Effector memory CD8-positive, alpha-beta T cell (primary cell): ENCODE data around the gene MACROD1.
"Not testable (repeated sequence)": the region's sequence is repeated elsewhere in the genome, so short reads cannot be mapped to it uniquely, and the experiment has no call there.

Experiments
- ATAC-seq: fragments of 150-1000 bp; cut with Tn5 transposase; replicated peaks from 2 replicates; pipeline ENCODE4 v1.10.0; 2021; ENCODE audit warnings: mild to moderate bottlenecking, moderate library complexity
- DNase-seq, 3 experiments: peaks; one replicate each; pipeline ENCODE4 v3.0.0; 2021
- H3K27ac Mint-ChIP-seq, 2 donors: one replicate each; pipeline ENCODE4 v1.8.0; 2022; ENCODE audit warnings: mild to moderate bottlenecking in 2 of 2, mixed read lengths in 2 of 2, moderate library complexity in 2 of 2
- H3K27me3 Mint-ChIP-seq, 2 donors: one replicate each; pipeline ENCODE4 v1.8.0; 2022; ENCODE audit warnings: mixed read lengths in 2 of 2
- H3K36me3 Mint-ChIP-seq: one replicate; pipeline ENCODE4 v1.8.0; 2022; ENCODE audit warnings: mild to moderate bottlenecking, moderate library complexity, mixed read lengths; ENCODE audit not compliant: insufficient read depth
- H3K4me1 Mint-ChIP-seq, 2 donors: one replicate each; pipeline ENCODE4 v1.8.0; 2022; ENCODE audit warnings: low read depth in 2 of 2, mixed read lengths in 2 of 2
- H3K4me3 Mint-ChIP-seq, 2 donors: one replicate each; pipeline ENCODE4 v1.8.0; 2022; ENCODE audit warnings: mild to moderate bottlenecking in 2 of 2, mixed read lengths in 2 of 2, moderate library complexity in 2 of 2
- H3K9me3 Mint-ChIP-seq, 2 donors: one replicate each; pipeline ENCODE4 v1.8.0; 2022; ENCODE audit warnings: mixed read lengths in 2 of 2

The MACROD1 gene

DNA sequence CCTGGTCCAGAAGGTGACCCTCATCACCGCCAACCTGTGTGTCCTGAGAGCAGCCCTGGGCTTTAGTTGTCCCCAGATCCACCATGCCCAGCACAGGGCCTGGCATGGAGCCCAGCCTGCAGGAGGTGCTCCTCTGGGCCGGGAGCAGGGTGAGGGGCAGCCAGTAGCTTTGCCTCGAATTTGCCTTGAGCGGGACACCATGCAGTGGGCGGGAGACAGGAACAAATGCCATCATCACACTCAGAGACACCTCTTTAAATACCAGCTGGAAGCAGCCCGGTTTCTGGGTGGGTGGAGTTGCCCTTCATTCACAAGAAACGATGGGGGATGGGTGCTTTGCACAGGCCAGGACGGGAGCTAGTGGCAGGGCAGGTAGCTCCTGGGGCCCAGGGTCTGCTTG, 110.8 kb downstream of the MACROD1 start:
- H3K27ac Mint-ChIP-seq, result no peak overlapping the region
- ATAC-seq, result no peak
- no peaks in the 10 kb centered on the region for H3K27me3 Mint-ChIP-seq
- no peaks in the 10 kb centered on the region for H3K36me3 Mint-ChIP-seq
- H3K4me1 Mint-ChIP-seq, result peaks cover 0 to 2% of the 10 kb centered on the region in 2 donors
- H3K9me3 Mint-ChIP-seq, result no peaks in the 10 kb centered on the region
- H3K4me3 Mint-ChIP-seq, result no peak overlapping the region
- DNase-seq, result no peak

DNA sequence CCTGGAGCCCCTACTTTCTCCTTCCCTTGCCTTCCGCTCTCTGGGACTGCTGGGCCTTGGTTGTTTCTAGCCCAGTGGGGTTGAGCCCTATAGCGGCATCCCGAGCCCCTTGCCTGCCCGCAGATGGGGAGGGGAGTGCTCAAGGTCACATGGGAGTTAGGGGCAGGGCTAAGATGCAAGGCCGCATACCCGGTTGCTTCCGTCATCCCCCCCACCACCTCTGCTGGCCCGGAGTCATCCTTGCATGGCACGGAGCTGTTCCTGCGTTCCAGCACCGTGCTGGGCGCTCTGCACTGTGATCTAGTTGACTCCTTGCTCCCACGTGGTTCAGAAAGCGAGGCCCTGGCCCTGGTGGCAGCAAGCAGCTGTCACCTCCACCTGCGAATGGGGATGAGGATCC, 112.2 kb downstream of the MACROD1 start:
- DNase-seq, result no peak
- Mint-ChIP-seq H3K4me1 (peaks cover 0 to 2% of the 10 kb centered on the region in 2 donors), H3K36me3 (no peaks in the 10 kb centered on the region), H3K27me3 (no peaks in the 10 kb centered on the region), H3K9me3 (no peaks in the 10 kb centered on the region), H3K4me3 (no peak overlapping the region), H3K27ac (no peak overlapping the region)
- ATAC-seq, result no peak

DNA sequence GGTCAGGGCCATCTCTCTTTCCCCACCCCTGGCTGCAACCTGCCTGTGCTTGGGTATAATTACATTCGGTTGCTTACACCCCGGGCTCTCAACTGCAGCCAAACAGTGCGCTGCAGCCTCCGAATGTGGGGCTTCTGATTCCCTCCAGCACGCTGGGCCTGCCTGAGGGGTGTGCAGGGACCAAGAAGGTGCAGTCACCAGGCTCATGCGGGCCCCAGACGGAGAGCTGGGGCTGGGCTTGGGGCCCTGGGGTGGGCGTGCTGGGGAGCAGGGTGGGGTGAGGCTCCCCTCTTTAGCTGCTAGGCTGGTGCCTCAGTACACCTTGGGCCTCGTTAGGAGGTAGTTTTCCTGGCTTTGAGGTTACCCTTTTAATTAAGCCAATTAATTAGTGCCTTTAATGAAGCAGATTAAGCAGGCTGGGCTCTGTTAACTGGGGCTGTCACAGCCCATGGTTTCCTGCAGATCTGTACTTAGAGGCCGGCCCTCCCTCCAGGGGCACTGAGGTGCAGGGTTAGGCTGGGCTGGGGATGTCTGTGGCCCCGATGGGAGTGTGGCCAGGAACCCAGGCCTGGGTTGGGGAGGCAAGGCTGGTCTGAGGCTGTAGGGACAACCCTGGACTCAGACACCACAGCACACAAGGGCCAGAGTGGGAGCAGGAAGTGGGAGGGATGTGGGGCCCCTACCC, 112.8 kb downstream of the MACROD1 start:
- Mint-ChIP-seq H3K4me3 (no peak overlapping the region), H3K4me1 (peaks cover 0 to 2% of the 10 kb centered on the region in 2 donors), H3K9me3 (no peaks in the 10 kb centered on the region), H3K36me3 (no peaks in the 10 kb centered on the region), H3K27me3 (no peaks in the 10 kb centered on the region), H3K27ac (no peak overlapping the region)
- ATAC-seq, result no peak
- no peak for DNase-seq

- ATAC-seq, result no peak
- H3K9me3 Mint-ChIP-seq, result no peaks in the 10 kb centered on the region
Measured at GRCh38 chr11:64052436-64052835, 113.5 kb downstream of the MACROD1 start.

DNA sequence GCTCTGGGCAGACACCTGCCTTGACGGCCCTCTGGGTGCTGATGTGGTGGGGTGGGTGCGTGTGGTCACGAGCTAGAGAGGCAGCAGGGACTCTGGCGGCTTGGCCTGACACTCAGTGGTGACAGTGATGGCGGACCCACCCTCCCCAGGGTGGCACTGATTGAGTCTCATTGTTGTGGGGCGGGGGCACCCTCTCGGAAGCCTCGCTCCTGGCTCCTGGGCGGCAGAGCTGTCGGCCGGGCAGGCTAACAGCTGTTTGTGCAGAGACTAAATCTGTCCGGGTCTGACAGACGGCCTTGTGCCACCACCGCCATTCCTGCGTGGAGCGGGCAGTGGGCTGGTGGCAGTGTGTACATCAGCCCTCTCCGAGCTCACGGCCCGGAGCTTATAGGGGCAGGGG, 114.6 kb downstream of the MACROD1 start:
- Mint-ChIP-seq H3K4me1 (peaks cover 0 to 2% of the 10 kb centered on the region in 2 donors), H3K27me3 (no peaks in the 10 kb centered on the region), H3K36me3 (no peaks in the 10 kb centered on the region), H3K4me3 (no peak overlapping the region), H3K9me3 (no peaks in the 10 kb centered on the region), H3K27ac (no peak overlapping the region)
- DNase-seq (no peak), ATAC-seq (no peak)

More at GRCh38 chr11:64052436-64052835, 113.5 kb downstream of the MACROD1 start:
- no peak for DNase-seq
- no peaks in the 10 kb centered on the region for H3K36me3 Mint-ChIP-seq
- H3K4me1 Mint-ChIP-seq, result peaks cover 0 to 2% of the 10 kb centered on the region in 2 donors
- H3K27ac Mint-ChIP-seq, result no peak overlapping the region
- no peaks in the 10 kb centered on the region for H3K27me3 Mint-ChIP-seq
- H3K4me3 Mint-ChIP-seq, result no peak overlapping the region

DNA sequence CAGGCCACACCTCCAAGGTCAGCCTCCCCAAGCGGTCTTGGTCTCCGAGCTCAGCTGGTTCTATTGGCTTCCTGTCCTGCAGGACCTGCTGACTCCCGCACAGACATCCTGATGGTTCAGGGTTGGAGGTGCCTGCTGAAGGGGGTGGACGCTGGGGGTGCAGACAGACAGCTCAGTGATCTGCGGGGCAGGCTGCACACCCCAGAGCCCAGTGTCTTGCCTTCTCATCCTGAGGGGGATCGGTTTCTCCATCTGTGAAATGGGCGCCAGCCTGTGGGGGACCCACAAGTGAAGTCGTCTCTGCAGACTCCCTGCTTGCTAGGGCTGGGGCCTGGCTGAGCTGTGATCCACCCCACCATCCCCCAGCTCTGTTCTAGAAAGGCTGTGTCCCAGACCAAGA, 116.4 kb downstream of the MACROD1 start:
- DNase-seq, result no peak
- no peaks in the 10 kb centered on the region for H3K4me1 Mint-ChIP-seq
- H3K27me3 Mint-ChIP-seq, result no peaks in the 10 kb centered on the region
- no peaks in the 10 kb centered on the region for H3K36me3 Mint-ChIP-seq
- ATAC-seq, result no peak
- H3K27ac Mint-ChIP-seq, result no peak overlapping the region
- H3K9me3 Mint-ChIP-seq, result no peaks in the 10 kb centered on the region
- no peak overlapping the region for H3K4me3 Mint-ChIP-seq

GRCh38 chr11:64048042-64048854, 117.7 kb downstream of the MACROD1 start:
- ATAC-seq (no peak), DNase-seq (no peak)
- Mint-ChIP-seq H3K27ac (no peak overlapping the region), H3K4me1 (no peaks in the 10 kb centered on the region), H3K36me3 (no peaks in the 10 kb centered on the region), H3K4me3 (no peak overlapping the region), H3K9me3 (no peaks in the 10 kb centered on the region), H3K27me3 (no peaks in the 10 kb centered on the region)

DNA sequence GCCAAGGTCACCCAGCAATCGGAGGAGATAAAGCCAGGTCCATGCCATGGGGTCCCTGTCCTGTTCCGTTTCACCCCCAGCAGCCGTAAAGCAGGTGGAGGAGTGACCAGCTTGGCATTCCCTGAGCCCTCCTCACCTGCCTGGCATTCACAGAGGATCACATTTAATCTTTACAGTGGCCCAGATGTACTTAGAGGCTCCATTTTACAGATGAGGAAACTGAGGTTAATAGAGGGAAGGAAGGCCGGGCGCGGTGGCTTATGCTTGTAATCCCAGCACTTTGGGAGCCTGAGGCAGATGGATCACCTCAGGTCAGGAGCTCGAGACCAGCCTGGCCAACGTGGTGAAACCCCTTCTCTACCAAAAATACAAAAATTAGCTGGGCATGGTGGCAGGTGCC, 118.5 kb downstream of the MACROD1 start:
- H3K36me3 Mint-ChIP-seq, H3K4me3 Mint-ChIP-seq, H3K27me3 Mint-ChIP-seq, ATAC-seq, H3K9me3 Mint-ChIP-seq, H3K4me1 Mint-ChIP-seq, DNase-seq, H3K27ac Mint-ChIP-seq: not testable (repeated sequence)

DNA sequence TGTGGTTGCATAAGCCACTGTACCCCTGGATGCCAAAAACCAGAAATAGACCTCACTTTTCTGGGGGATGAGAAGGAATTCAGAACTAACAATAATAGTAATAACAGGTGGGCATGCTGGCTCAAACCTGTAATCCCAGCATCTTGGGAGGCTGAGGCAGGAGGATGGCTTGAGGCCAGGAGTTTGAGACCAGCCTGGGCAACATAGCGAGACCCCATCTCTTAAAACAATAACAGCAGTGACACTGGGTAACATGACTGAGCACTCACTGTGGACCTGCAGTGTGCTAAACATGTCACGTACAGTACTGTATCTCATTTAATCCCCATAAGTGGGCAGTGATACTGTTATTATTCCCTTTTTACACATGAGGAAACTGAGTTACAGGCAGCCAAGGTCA, 120.2 kb downstream of the MACROD1 start:
- Mint-ChIP-seq H3K27me3 (peaks cover under 1 to 2% of the 10 kb centered on the region in 2 donors), H3K4me1 (no peaks in the 10 kb centered on the region), H3K27ac (no peak overlapping the region), H3K36me3 (no peaks in the 10 kb centered on the region), H3K4me3 (no peak overlapping the region), H3K9me3 (no peaks in the 10 kb centered on the region)
- no peak for ATAC-seq
- no peak for DNase-seq

DNA sequence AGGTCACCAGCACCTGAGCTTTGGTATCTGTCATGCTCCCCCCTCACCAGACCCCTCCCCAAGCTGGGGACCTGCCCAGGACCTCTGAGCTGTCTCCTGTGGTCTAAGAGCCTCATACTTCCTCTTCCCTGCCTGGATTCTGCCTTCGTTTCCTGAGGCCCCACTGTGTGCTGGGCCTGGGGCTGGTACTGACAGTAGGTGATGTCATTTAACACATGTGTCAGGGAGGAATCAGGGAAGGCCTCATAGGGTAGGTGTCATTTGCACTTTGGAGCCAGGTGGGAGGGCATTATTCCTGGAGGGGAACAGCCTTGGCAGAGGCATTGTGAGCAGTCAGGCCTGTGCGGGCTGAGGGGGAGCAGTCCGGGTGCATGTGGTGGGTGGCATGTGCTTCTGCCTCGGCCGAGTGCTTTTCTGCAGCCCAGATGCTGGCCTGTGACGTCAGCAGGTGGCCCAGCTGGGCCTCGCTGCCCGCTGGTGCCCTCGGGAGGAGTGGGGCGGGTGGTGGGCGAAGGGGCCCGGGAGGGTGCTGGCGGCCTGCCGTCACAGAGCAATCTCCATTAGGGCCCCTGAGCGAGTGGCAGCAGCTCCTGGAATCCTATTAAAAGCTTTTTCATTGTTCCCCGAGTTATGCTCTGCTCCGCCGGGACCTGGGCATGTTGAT, 121.1 kb downstream of the MACROD1 start:
- H3K4me1 Mint-ChIP-seq, result no peaks in the 10 kb centered on the region
- H3K4me3 Mint-ChIP-seq, result no peak overlapping the region
- H3K27ac Mint-ChIP-seq, result no peak overlapping the region
- H3K36me3 Mint-ChIP-seq, result no peaks in the 10 kb centered on the region
- H3K9me3 Mint-ChIP-seq, result no peaks in the 10 kb centered on the region
- H3K27me3 Mint-ChIP-seq, result peaks cover 9 to 11% of the 10 kb centered on the region in 2 donors
- DNase-seq, result no peak
- ATAC-seq, result no peak

DNA sequence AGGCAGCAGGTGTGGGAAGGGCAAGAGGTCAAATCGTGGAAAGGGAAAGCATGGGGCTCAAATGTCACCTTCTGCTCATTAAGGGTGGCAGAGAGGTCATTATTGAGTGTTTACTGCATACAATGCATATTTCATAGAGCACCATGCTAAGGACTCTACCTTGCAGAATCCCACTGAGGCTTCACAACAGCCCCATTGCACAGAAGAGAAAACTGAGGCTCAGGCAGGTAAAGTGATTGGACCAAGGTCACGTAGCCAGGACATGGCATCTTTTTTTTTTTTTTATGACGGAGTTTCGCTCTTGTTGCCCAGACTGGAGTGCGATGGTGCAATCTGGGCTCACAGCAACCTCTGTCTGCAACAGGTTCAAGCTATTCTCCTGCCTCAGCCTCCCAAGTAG, 122.4 kb downstream of the MACROD1 start:
- peaks cover 14 to 24% of the 10 kb centered on the region in 2 donors for H3K27me3 Mint-ChIP-seq
- no peaks in the 10 kb centered on the region for H3K9me3 Mint-ChIP-seq
- no peaks in the 10 kb centered on the region for H3K4me1 Mint-ChIP-seq
- no peak overlapping the region for H3K27ac Mint-ChIP-seq
- no peaks in the 10 kb centered on the region for H3K36me3 Mint-ChIP-seq
- DNase-seq (no peak), ATAC-seq (no peak)
- H3K4me3 Mint-ChIP-seq, result no peak overlapping the region

DNA sequence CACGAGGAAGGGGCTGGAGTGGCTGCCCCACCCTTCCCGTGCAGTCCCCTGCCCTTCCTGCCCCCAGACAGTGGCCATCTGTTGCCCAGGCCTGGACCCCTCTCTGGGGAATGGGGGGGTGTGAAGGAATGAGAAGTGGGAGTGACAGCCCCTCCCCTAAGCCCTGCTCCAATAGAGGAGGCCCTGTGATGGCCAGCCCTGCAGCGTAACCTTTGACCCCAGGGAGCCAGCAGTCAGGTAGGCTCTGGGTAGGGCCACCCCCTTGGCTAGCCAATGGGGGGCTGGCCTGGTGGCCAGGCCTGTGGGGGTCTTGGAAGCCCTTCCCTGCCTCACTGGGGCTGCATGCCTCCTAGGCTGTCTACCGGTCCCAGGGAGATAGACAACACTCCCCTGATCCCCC, 123.6 kb downstream of the MACROD1 start:
- H3K36me3 Mint-ChIP-seq, result peaks cover 3% of the 10 kb centered on the region
- peaks cover 17 to 36% of the 10 kb centered on the region in 2 donors for H3K27me3 Mint-ChIP-seq
- H3K4me3 Mint-ChIP-seq, result no peak overlapping the region
- H3K4me1 Mint-ChIP-seq, result no peaks in the 10 kb centered on the region
- no peak for DNase-seq
- ATAC-seq, result no peak
- H3K9me3 Mint-ChIP-seq, result no peaks in the 10 kb centered on the region
- H3K27ac Mint-ChIP-seq, result no peak overlapping the region

DNA sequence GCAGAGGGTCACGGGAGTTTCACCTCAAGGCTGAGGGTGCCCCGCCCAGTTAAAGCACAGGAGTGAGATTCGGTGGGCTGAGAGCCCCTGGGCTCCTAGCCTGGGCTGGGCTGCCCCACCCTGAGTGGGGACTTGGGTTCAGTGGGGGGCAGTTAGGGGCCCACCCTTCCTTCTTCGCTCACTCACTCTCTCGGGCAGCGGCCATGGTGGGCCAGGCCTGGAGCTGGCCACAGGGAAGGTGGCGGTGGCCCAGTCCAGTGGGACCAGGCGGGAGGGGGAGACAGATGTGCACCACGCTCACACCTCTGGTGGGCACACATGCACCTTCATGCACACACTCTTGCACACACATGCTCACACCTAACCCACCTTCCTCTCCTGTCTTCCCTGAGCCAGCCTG, 124.1 kb downstream of the MACROD1 start:
- Mint-ChIP-seq H3K9me3 (no peaks in the 10 kb centered on the region), H3K27ac (no peak overlapping the region)
- DNase-seq, result no peak

More for the DNA sequence above, 124.1 kb downstream of the MACROD1 start:
- no peaks in the 10 kb centered on the region for H3K4me1 Mint-ChIP-seq
- peaks cover 3% of the 10 kb centered on the region for H3K36me3 Mint-ChIP-seq
- peaks cover 17 to 41% of the 10 kb centered on the region in 2 donors for H3K27me3 Mint-ChIP-seq
- no peak overlapping the region for H3K4me3 Mint-ChIP-seq
- ATAC-seq, result no peak
